ENCODE results near the gene MYG1. TPM values are rescaled to one million over a fixed set of nuclear protein-coding genes. Genes with fewer than 3 reads are reported as not detected.

The MYG1 gene
- total RNA-seq, 1 experiment from 2014 or later, result 104 TPM

GRCh38 chr12:53347905-53348304 lies 48.4 kb downstream of the MYG1 start:
- RAD21 ChIA-PET (ENCODE audit: low non-redundant PET in 1 of 2, low total read pairs in 2 of 2, uncharacterized antibody in 2 of 2, unreplicated experiment in 2 of 2), result interaction anchor here in 1 of 2 experiments (0.9 kb wide), 1 partner anchor 23 kb away, joined by 4 read pairs; no protein-coding TSS in a partner anchor

More at GRCh38 chr12:53347905-53348304, 48.4 kb downstream of the MYG1 start:
- H3K4me1 ChIP-seq (ENCODE audit: control insufficient read depth in 1 of 2, insufficient read depth in 2 of 2, low read length in 2 of 2), result peaks cover 13 to 29% of the 10 kb centered on the region in 2 experiments; a peak in 3 of 4 replicates
- TF ChIP-seq CEBPB (IDR thresholded peaks at IDR 0.05; ENCODE audit: low read depth) (no peak), TCF7L2 (IDR thresholded peaks at IDR 0.05; ENCODE audit: borderline replicate concordance, extremely low read depth, insufficient read depth, insufficient read length) (no peak), ZNF274 (IDR thresholded peaks at IDR 0.05; ENCODE audit: low read depth, low read length) (no peak), SRF (IDR thresholded peaks at IDR 0.05; ENCODE audit: low read depth) (no peak), JUND (IDR thresholded peaks at IDR 0.05) (no peak), POLR2AphosphoS5 (IDR thresholded peaks at IDR 0.05; ENCODE audit: low read depth, low read length) (no peak), ZFX (IDR thresholded peaks at IDR 0.05) (no peak), RAD21 (IDR thresholded peaks at IDR 0.05; ENCODE audit: low read depth) (no peak), YY1 (IDR thresholded peaks at IDR 0.05; ENCODE audit: extremely low read depth, insufficient replicate concordance, low read depth, low read length) (no peak), ELF1 (IDR thresholded peaks at IDR 0.05; ENCODE audit: borderline replicate concordance, low read depth) (no peak), REST (IDR thresholded peaks at IDR 0.05; ENCODE audit: low read depth) (no peak), EGR1 (IDR thresholded peaks at IDR 0.05; ENCODE audit: low read depth) (no peak), EZH2phosphoT487 (IDR thresholded peaks at IDR 0.05; ENCODE audit: borderline replicate concordance) (no peak), POLR2A (IDR thresholded peaks at IDR 0.05; ENCODE audit: borderline replicate concordance, extremely low read depth, insufficient read depth, insufficient read length) (no peak), EZH2 (IDR thresholded peaks at IDR 0.05) (no peak), FOSL1 (IDR thresholded peaks at IDR 0.05; ENCODE audit: low read depth) (no peak)
- TF ChIP-seq, protein P1, sequence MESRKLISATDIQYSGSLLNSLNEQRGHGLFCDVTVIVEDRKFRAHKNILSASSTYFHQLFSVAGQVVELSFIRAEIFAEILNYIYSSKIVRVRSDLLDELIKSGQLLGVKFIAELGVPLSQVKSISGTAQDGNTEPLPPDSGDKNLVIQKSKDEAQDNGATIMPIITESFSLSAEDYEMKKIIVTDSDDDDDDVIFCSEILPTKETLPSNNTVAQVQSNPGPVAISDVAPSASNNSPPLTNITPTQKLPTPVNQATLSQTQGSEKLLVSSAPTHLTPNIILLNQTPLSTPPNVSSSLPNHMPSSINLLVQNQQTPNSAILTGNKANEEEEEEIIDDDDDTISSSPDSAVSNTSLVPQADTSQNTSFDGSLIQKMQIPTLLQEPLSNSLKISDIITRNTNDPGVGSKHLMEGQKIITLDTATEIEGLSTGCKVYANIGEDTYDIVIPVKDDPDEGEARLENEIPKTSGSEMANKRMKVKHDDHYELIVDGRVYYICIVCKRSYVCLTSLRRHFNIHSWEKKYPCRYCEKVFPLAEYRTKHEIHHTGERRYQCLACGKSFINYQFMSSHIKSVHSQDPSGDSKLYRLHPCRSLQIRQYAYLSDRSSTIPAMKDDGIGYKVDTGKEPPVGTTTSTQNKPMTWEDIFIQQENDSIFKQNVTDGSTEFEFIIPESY (IDR thresholded peaks at IDR 0.05; ENCODE audit: extremely low read depth, insufficient replicate concordance, low read length), result no peak
- TF ChIP-seq, protein P2, sequence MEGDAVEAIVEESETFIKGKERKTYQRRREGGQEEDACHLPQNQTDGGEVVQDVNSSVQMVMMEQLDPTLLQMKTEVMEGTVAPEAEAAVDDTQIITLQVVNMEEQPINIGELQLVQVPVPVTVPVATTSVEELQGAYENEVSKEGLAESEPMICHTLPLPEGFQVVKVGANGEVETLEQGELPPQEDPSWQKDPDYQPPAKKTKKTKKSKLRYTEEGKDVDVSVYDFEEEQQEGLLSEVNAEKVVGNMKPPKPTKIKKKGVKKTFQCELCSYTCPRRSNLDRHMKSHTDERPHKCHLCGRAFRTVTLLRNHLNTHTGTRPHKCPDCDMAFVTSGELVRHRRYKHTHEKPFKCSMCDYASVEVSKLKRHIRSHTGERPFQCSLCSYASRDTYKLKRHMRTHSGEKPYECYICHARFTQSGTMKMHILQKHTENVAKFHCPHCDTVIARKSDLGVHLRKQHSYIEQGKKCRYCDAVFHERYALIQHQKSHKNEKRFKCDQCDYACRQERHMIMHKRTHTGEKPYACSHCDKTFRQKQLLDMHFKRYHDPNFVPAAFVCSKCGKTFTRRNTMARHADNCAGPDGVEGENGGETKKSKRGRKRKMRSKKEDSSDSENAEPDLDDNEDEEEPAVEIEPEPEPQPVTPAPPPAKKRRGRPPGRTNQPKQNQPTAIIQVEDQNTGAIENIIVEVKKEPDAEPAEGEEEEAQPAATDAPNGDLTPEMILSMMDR (IDR thresholded peaks at IDR 0.05 in 2 of 3, conservative IDR thresholded peaks at IDR 0.05 in 1 of 3; ENCODE audit: borderline replicate concordance in 1 of 3, insufficient read depth in 1 of 3, low read depth in 2 of 3, low read length in 2 of 3), result no peak
- no peak for ATAC-seq
- H3K9me2 ChIP-seq (ENCODE audit: insufficient read depth), result no peaks in the 10 kb centered on the region
- intact Hi-C loops (cut with micrococcal nuclease), result no loop called here
- ChIA-PET CTCF (interaction anchor here (0.6 to 2.2 kb wide), 4 partner anchors 14 to 73 kb away, joined by 3 to 7 read pairs (median 4); partner anchors contain the start of gene AAAS), POLR2A (interaction anchor here (1.7 kb wide), 1 partner anchor 73 kb away, joined by 4 read pairs; no protein-coding TSS in a partner anchor)
- no peaks in the 10 kb centered on the region for H3K36me3 ChIP-seq (ENCODE audit: control insufficient read depth in 1 of 2, insufficient read depth in 2 of 2, low read length in 2 of 2)
- no peak overlapping the region for H3K4me3 ChIP-seq (replicated peaks in 1 of 2; ENCODE audit: low read depth in 1 of 2, low read length in 2 of 2)
- BruUV-seq (replicated peaks), result no TSS peak
- H3K9me3 ChIP-seq (ENCODE audit: control insufficient read depth in 1 of 2, insufficient read depth in 1 of 2, low read depth in 1 of 2, low read length in 2 of 2), result no peaks in the 10 kb centered on the region
- H3K27ac ChIP-seq (ENCODE audit: low read depth, low read length), result no peak overlapping the region
- H3K9ac ChIP-seq (ENCODE audit: low read length), result no peak overlapping the region
- no peaks in the 10 kb centered on the region for H4K20me1 ChIP-seq (ENCODE audit: insufficient read depth)
- H3K4me2 ChIP-seq (ENCODE audit: low read length), result no peak overlapping the region
- no peak overlapping the region for H2AFZ ChIP-seq (ENCODE audit: low read depth, low read length, poor library complexity, severe bottlenecking)
- no peak for DNase-seq (ENCODE audit: low read depth, low spot score)
- H3K27me3 ChIP-seq (ENCODE audit: insufficient read depth, low read length), result no peaks in the 10 kb centered on the region
- H3K79me2 ChIP-seq (ENCODE audit: insufficient read depth, low read length), result no peaks in the 10 kb centered on the region
